ENCODE measurements around the gene GPR146. TPM values are rescaled to one million over a fixed set of nuclear protein-coding genes. Genes with fewer than 3 reads are reported as not detected.

GPR146 gene
- total and polyA plus RNA-seq, 9 of the 15 experiments (the other 6 are each of a cell fraction or from before 2014, with no cell fraction given): 0.22 to 3.6 (median 0.64) TPM; not detected in 2

DNA sequence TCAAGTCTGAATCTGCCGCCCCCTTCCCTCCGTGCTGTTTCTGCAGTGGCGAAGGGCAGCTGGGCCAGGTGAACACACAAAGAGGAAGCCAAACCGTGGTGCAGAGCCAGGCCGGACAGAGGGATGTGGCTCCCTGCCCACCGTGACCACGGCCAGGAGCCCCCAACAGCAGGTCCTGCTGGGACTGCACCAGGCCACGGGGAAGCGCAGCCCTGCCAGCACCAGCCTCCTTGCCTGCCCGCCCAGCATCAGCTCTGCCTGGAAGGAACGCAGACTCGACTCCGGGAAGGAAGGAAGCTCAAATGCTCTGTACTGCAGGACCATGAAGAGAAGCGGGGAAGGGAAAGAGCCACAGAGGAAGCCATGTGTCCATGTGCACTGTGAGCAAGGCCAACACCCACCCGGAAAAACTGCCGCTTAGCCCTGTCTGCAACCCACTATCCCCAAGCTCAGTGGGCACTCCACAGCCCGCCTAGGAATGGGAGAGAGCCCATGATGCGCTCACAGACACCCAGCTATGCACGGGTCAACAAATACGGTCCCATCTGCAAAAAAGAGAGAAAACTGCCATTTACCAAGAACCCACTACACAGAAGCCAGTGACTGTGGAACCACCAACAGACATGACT lies 62.6 kb downstream of the GPR146 start:
- 79% methylated on average over 13 of the region's 20 CpGs for WGBS (ENCODE audit: insufficient coverage, low coverage, missing lambda C conversion rate)
- Histone ChIP-seq H3K27me3 (ENCODE audit: control insufficient read depth in 2 of 2, insufficient read depth in 2 of 2, low read length in 2 of 2) (no peaks in the 10 kb centered on the region), H3K27ac (ENCODE audit: extremely low read depth, low read depth, low read length) (no peak overlapping the region), H3K9ac (ENCODE audit: insufficient read depth in 1 of 2, low read depth in 2 of 2, low read length in 2 of 2) (peak overlapping the region in 1 of 2 experiments; percentile 49; a peak in 1 of 4 replicates), H3K4me3 (no peak overlapping the region), H2AFZ (ENCODE audit: low read depth, low read length) (no peak overlapping the region), H3K4me2 (ENCODE audit: insufficient read depth, low read length) (no peak overlapping the region), H3K4me1 (replicated peaks in 1 of 2; ENCODE audit: control insufficient read depth in 2 of 2, insufficient read depth in 2 of 2, low read length in 2 of 2) (peaks cover 0 to 35% of the 10 kb centered on the region in 2 experiments; a peak in 2 of 5 replicates), H3K9me3 (replicated peaks; ENCODE audit: control insufficient read depth, insufficient read depth, low read depth, low read length) (no peaks in the 10 kb centered on the region), H3K9me1 (ENCODE audit: control insufficient read depth, insufficient read depth, low read length) (no peaks in the 10 kb centered on the region), H3K79me2 (ENCODE audit: control insufficient read depth, insufficient read depth, low read length) (peaks cover 3% of the 10 kb centered on the region; the same call in 2 of the 3 replicates), H4K20me1 (replicated peaks; ENCODE audit: control insufficient read depth, insufficient read depth, low read length) (no peaks in the 10 kb centered on the region; the same call in 1 of the 2 replicates), H3K36me3 (ENCODE audit: control insufficient read depth, insufficient read depth, low read length) (no peaks in the 10 kb centered on the region)
- no TSS peak for BruUV-seq (replicated peaks)
- ATAC-seq (no peak), FAIRE-seq (no peak), DNase-seq (ENCODE audit: extremely low read depth in 1 of 4, low spot score in 3 of 4) (no peak)
- TF ChIP-seq WHSC1 (IDR thresholded peaks at IDR 0.05; ENCODE audit: low read length) (no peak), MAFF (IDR thresholded peaks at IDR 0.05; ENCODE audit: low read length) (no peak), HDGF (IDR thresholded peaks at IDR 0.05) (no peak), MYNN (IDR thresholded peaks at IDR 0.05) (no peak), MYNN (CRISPR knock-in tag; IDR thresholded peaks at IDR 0.05) (no peak), POLR3A (IDR thresholded peaks at IDR 0.05; ENCODE audit: borderline replicate concordance, extremely low read depth, insufficient read depth, insufficient read length) (no peak), ADNP (tag; IDR thresholded peaks at IDR 0.05) (no peak), EWSR1 (IDR thresholded peaks at IDR 0.05; ENCODE audit: borderline replicate concordance, low read depth, partially characterized antibody) (no peak), PRMT5 (CRISPR knock-in tag; IDR thresholded peaks at IDR 0.05) (no peak)
- TF ChIP-seq, protein P1, sequence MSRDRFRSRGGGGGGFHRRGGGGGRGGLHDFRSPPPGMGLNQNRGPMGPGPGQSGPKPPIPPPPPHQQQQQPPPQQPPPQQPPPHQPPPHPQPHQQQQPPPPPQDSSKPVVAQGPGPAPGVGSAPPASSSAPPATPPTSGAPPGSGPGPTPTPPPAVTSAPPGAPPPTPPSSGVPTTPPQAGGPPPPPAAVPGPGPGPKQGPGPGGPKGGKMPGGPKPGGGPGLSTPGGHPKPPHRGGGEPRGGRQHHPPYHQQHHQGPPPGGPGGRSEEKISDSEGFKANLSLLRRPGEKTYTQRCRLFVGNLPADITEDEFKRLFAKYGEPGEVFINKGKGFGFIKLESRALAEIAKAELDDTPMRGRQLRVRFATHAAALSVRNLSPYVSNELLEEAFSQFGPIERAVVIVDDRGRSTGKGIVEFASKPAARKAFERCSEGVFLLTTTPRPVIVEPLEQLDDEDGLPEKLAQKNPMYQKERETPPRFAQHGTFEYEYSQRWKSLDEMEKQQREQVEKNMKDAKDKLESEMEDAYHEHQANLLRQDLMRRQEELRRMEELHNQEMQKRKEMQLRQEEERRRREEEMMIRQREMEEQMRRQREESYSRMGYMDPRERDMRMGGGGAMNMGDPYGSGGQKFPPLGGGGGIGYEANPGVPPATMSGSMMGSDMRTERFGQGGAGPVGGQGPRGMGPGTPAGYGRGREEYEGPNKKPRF (IDR thresholded peaks at IDR 0.05; ENCODE audit: low read depth, low read length): no peak
- POLR2A ChIA-PET: interaction anchor here (0.6 kb wide), 2 partner anchors 48 to 129 kb away, joined by 3 to 5 read pairs; no protein-coding TSS in a partner anchor
- CTCF ChIA-PET (ENCODE audit: low intra/inter-chr PET ratio): no interaction called here
- in situ Hi-C loops (cut with MboI) (no loop called here), intact Hi-C loops (cut with micrococcal nuclease) (no loop called here)
